GM12891 (cell line): ENCODE measurements around the gene AGGF1.

Source experiments
- POLR2A ChIP-seq: IDR thresholded peaks from 2 replicates; pipeline ENCODE4 v1.6.1; 2011; ENCODE audit warnings: low read depth, low read length, control low read depth
- POLR2AphosphoS5 ChIP-seq: IDR thresholded peaks from 2 replicates; pipeline ENCODE4 v1.6.1; 2011; ENCODE audit warnings: low read depth, low read length, control low read depth
- SPI1 ChIP-seq: IDR thresholded peaks from 2 replicates; pipeline ENCODE4 v1.6.1; 2011; ENCODE audit warnings: low read depth, low read length, control low read depth

GRCh38 chr5:77076961-77077828 is 47.0 kb downstream of the AGGF1 start:
- TF ChIP-seq SPI1 (no peak), POLR2A (no peak), POLR2AphosphoS5 (no peak)
